K562 (cell line): ENCODE data around the gene ZSWIM8. TPM values are rescaled to one million over a fixed set of nuclear protein-coding genes. Genes with fewer than 3 reads are reported as not detected.

Source experiments
- ARID2 ChIP-seq: fragments of 450-650 bp; IDR thresholded peaks from 2 replicates; pipeline ENCODE4 v1.6.1; 2017; ENCODE audit warnings: antibody characterized with exemption, mild to moderate bottlenecking
- CSDE1 ChIP-seq, 2 experiments: fragments of 450-650 bp; IDR thresholded peaks; 2 replicates each; pipeline ENCODE4 v1.6.1; 2016; ENCODE audit warnings: mild to moderate bottlenecking in 1 of 2
- CXXC5 ChIP-seq: fragments of 250-450 bp; sonication (Bioruptor Pico); IDR thresholded peaks from 2 replicates; pipeline ENCODE4 v1.8.0; 2022; ENCODE audit warnings: inconsistent platforms, mild to moderate bottlenecking, moderate library complexity
- GATA2 ChIP-seq: sonication (generic); formaldehyde crosslinking; IDR thresholded peaks from 2 replicates; pipeline ENCODE4 v1.4.0; 2020; ENCODE audit warnings: mild to moderate bottlenecking, missing genetic modification reagents
- GATAD2B ChIP-seq: fragments of 450-650 bp; IDR thresholded peaks from 2 replicates; pipeline ENCODE4 v1.6.1; 2017; ENCODE audit warnings: mild to moderate bottlenecking, borderline replicate concordance
- HCFC1 ChIP-seq: IDR thresholded peaks from 2 replicates; pipeline ENCODE4 v1.6.1; 2012; ENCODE audit warnings: low read depth, low read length, improper control_type of control experiment
- HDAC3 ChIP-seq: fragments of 450-650 bp; IDR thresholded peaks from 2 replicates; pipeline ENCODE4 v1.6.1; 2018; ENCODE audit warnings: borderline replicate concordance, mild to moderate bottlenecking, moderate library complexity; ENCODE audit not compliant: partially characterized antibody
- LEF1 ChIP-seq: fragments of 450-650 bp; IDR thresholded peaks from 2 replicates; pipeline ENCODE4 v1.6.1; 2016; ENCODE audit warnings: mild to moderate bottlenecking
- MCM2 ChIP-seq: fragments of 450-650 bp; IDR thresholded peaks from 2 replicates; pipeline ENCODE4 v1.6.1; 2017; ENCODE audit warnings: low read depth, mild to moderate bottlenecking
- MEF2A ChIP-seq: IDR thresholded peaks from 2 replicates; pipeline ENCODE4 v1.6.1; 2011; ENCODE audit warnings: low read depth, mild to moderate bottlenecking, low read length, moderate library complexity; ENCODE audit not compliant: control insufficient read depth
- MTA2 ChIP-seq: fragments of 450-650 bp; IDR thresholded peaks from 2 replicates; pipeline ENCODE4 v1.6.1; 2016; ENCODE audit warnings: low read depth
- NCOA4 ChIP-seq: fragments of 450-650 bp; IDR thresholded peaks from 2 replicates; pipeline ENCODE4 v1.6.1; 2018; ENCODE audit warnings: mild to moderate bottlenecking; ENCODE audit not compliant: partially characterized antibody
- NR2C1 ChIP-seq, 2 experiments: fragments of 450-650 bp; IDR thresholded peaks; 2 replicates each; pipeline ENCODE4 v1.6.1; 2017; ENCODE audit warnings: mild to moderate bottlenecking in 2 of 2, antibody characterized with exemption in 1 of 2, inconsistent platforms in 1 of 2, missing compliant biosample characterization in 1 of 2, missing genetic modification characterization in 1 of 2
- NR3C1 ChIP-seq: sonication (generic); formaldehyde crosslinking; IDR thresholded peaks from 2 replicates; pipeline ENCODE4 v1.8.1; 2022; ENCODE audit warnings: missing genetic modification reagents
- POLR3A ChIP-seq: IDR thresholded peaks from 2 replicates; pipeline ENCODE4 v1.6.1; 2011; ENCODE audit warnings: borderline replicate concordance, mild to moderate bottlenecking, moderate library complexity; ENCODE audit not compliant: insufficient read length, insufficient read depth; ENCODE audit errors: extremely low read depth
- POU5F1 ChIP-seq: fragments of 150-350 bp; IDR thresholded peaks from 2 replicates; pipeline ENCODE4 v1.6.1; 2014; ENCODE audit warnings: borderline replicate concordance, low read length, low read depth, mild to moderate bottlenecking; ENCODE audit not compliant: partially characterized antibody
- SRSF1 ChIP-seq: fragments of 200-400 bp; formaldehyde crosslinking; IDR thresholded peaks from 2 replicates; pipeline ENCODE4 v1.6.1; 2017; ENCODE audit warnings: mild to moderate bottlenecking, low read depth, low read length, moderate library complexity
- TARDBP ChIP-seq: fragments of 450-650 bp; IDR thresholded peaks from 2 replicates; pipeline ENCODE4 v1.6.1; 2016
- TCF3 ChIP-seq: sonication (generic); formaldehyde crosslinking; IDR thresholded peaks from 2 replicates; pipeline ENCODE4 v1.4.0; 2020; ENCODE audit warnings: mild to moderate bottlenecking, missing genetic modification reagents
- TCF7L2 ChIP-seq: fragments of 150-350 bp; IDR thresholded peaks from 2 replicates; pipeline ENCODE4 v1.6.1; 2016; ENCODE audit warnings: low read depth, mild to moderate bottlenecking, low read length, moderate library complexity
- TFAM ChIP-seq: fragments of 250-450 bp; sonication (Bioruptor Pico); conservative IDR thresholded peaks from 2 replicates; pipeline ENCODE4 v1.5.0; 2021; ENCODE audit warnings: mild to moderate bottlenecking, moderate library complexity
- THRAP3 ChIP-seq: fragments of 450-650 bp; IDR thresholded peaks from 2 replicates; pipeline ENCODE4 v1.6.1; 2016; ENCODE audit warnings: mild to moderate bottlenecking, inconsistent platforms, borderline replicate concordance
- ZEB2 ChIP-seq: fragments of 450-650 bp; IDR thresholded peaks from 2 replicates; pipeline ENCODE4 v1.6.1; 2016
- ZNF354B ChIP-seq: fragments of 250-450 bp; sonication (Bioruptor Pico); IDR thresholded peaks from 2 replicates; pipeline ENCODE4 v1.4.0; 2020
- ZNF431 ChIP-seq: sonication (generic); formaldehyde crosslinking; IDR thresholded peaks from 2 replicates; pipeline ENCODE4 v1.8.0; 2022; ENCODE audit warnings: mild to moderate bottlenecking, missing genetic modification reagents
- polyA plus RNA-seq, 8 experiments: library from polyadenylated mRNA; depleted of rRNA in 4 of 8; stranded (reverse) in 5 of 8; unstranded in 3 of 8; fragments of >200 nt; fragmentation: Nextera tagmentation in 2 of 8; fragmentation: Illumina TruSeq in 1 of 8; extraction: Ambion mirVana in 2 of 8; extraction: Trizol in 1 of 8; gene quantifications; 2 replicates each; pipeline versions ENCODE4 v1.2.1 to v1.2.3, GENCODE V29; 2011 to 2014; ENCODE audit warnings: inconsistent platforms in 1 of 8, missing spikeins in 1 of 8
- total RNA-seq, 7 experiments: library from RNA; depleted of rRNA in 6 of 7; stranded (reverse); fragments of >200 nt in 6 of 7; fragmentation: Illumina TruSeq in 2 of 7; extraction: Trizol in 2 of 7; gene quantifications; 2 replicates each; pipeline versions ENCODE4 v1.2.1 to v1.2.3, GENCODE V29; 2011 to 2021; ENCODE audit warnings: low replicate concordance in 1 of 7
- TF ChIP-seq, protein P1 (sequence below): fragments of 250-450 bp; sonication (Bioruptor Pico); IDR thresholded peaks from 2 replicates; pipeline ENCODE4 v1.8.0; 2022; ENCODE audit warnings: moderate library complexity, mild to moderate bottlenecking, inconsistent platforms
- TF ChIP-seq, protein P2 (sequence below): sonication (generic); formaldehyde crosslinking; IDR thresholded peaks from 2 replicates; pipeline ENCODE4 v1.8.1; 2023; ENCODE audit warnings: mild to moderate bottlenecking, missing genetic modification reagents
- TF ChIP-seq, protein P3 (sequence below): fragments of 250-450 bp; sonication (Bioruptor Pico); IDR thresholded peaks from 2 replicates; pipeline ENCODE4 v1.4.0; 2020; ENCODE audit warnings: borderline replicate concordance

The ZSWIM8 gene
- total and polyA plus RNA-seq, 9 of the 15 experiments (the other 6 are each of a cell fraction or from before 2014, with no cell fraction given): 5.6 to 47.8 (median 26.7) TPM

GRCh38 chr10:73809061-73809818, 23.8 kb downstream of the ZSWIM8 start (continued):
- no peak for TF ChIP-seq GATAD2B
- no peak for TF ChIP-seq ZNF431 (CRISPR knock-in tag)
- TF ChIP-seq, protein P1, sequence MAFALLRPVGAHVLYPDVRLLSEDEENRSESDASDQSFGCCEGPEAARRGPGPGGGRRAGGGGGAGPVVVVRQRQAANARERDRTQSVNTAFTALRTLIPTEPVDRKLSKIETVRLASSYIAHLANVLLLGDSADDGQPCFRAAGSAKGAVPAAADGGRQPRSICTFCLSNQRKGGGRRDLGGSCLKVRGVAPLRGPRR (CRISPR knock-in tag): no peak
- no peak for TF ChIP-seq POU5F1
- TF ChIP-seq NCOA4: no peak
- TF ChIP-seq ZNF354B (CRISPR knock-in tag): no peak
- no peak for TF ChIP-seq TFAM (CRISPR knock-in tag)
- no peak for TF ChIP-seq HCFC1
- TF ChIP-seq CSDE1 (IDR thresholded peaks at IDR 0.05): no peak
- no peak for TF ChIP-seq MCM2
- TF ChIP-seq MTA2: no peak
- TF ChIP-seq SRSF1: no peak
- TF ChIP-seq, protein P2, sequence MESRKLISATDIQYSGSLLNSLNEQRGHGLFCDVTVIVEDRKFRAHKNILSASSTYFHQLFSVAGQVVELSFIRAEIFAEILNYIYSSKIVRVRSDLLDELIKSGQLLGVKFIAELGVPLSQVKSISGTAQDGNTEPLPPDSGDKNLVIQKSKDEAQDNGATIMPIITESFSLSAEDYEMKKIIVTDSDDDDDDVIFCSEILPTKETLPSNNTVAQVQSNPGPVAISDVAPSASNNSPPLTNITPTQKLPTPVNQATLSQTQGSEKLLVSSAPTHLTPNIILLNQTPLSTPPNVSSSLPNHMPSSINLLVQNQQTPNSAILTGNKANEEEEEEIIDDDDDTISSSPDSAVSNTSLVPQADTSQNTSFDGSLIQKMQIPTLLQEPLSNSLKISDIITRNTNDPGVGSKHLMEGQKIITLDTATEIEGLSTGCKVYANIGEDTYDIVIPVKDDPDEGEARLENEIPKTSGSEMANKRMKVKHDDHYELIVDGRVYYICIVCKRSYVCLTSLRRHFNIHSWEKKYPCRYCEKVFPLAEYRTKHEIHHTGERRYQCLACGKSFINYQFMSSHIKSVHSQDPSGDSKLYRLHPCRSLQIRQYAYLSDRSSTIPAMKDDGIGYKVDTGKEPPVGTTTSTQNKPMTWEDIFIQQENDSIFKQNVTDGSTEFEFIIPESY (CRISPR knock-in tag): no peak
- 0 out of 2 replicates have a peak, but pooled peaks have one; percentile 17 for TF ChIP-seq TCF3 (CRISPR knock-in tag)
- TF ChIP-seq NR2C1 (IDR thresholded peaks at IDR 0.05): no peak
- no peak for TF ChIP-seq NR2C1 (tag; IDR thresholded peaks at IDR 0.05)
- no peak for TF ChIP-seq GATA2 (CRISPR knock-in tag)
- TF ChIP-seq TARDBP: no peak
- peak; percentile 33; the same call in 1 of the 2 replicates for TF ChIP-seq LEF1
- TF ChIP-seq ARID2: no peak
- no peak for TF ChIP-seq MEF2A
- TF ChIP-seq CXXC5: 0 out of 2 replicates have a peak, but pooled peaks have one; percentile 12
- TF ChIP-seq NR3C1 (CRISPR knock-in tag): no peak
- TF ChIP-seq HDAC3: no peak
- TF ChIP-seq ZEB2: 0 out of 2 replicates have a peak, but pooled peaks have one; percentile 28
- no peak for TF ChIP-seq TCF7L2
- TF ChIP-seq, protein P3, sequence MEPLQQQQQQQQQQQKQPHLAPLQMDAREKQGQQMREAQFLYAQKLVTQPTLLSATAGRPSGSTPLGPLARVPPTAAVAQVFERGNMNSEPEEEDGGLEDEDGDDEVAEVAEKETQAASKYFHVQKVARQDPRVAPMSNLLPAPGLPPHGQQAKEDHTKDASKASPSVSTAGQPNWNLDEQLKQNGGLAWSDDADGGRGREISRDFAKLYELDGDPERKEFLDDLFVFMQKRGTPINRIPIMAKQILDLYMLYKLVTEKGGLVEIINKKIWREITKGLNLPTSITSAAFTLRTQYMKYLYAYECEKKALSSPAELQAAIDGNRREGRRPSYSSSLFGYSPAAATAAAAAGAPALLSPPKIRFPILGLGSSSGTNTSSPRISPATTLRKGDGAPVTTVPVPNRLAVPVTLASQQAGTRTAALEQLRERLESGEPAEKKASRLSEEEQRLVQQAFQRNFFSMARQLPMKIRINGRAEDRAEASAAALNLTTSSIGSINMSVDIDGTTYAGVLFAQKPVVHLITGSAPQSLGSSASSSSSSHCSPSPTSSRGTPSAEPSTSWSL: no peak
- TF ChIP-seq THRAP3: no peak
- no peak for TF ChIP-seq POLR3A
